Measurements from ENCODE around the gene CLEC19A.

The CLEC19A gene

DNA sequence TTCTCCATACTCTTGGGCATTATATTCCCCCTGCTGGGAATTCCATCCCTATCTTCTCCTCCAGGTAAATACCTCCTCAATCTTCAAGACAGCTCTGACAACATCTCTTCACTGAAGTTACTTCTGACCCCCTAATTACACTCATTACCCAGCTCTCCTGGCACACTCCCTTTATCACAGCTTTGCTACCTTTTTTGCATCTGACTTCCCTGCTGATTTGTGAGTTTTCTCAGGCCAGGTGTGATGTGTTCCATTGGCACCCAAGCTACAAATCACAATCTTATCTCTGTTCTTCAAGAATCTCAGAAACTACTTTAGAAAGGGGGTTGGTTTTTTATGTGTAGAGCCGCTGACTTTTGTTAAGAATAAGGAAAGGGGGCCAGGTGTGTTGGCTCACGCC, 14.0 kb downstream of the CLEC19A start:
- Histone ChIP-seq H3K79me1 (ENCODE audit: low read depth, low read length) (no peaks in the 10 kb centered on the region), H4K91ac (ENCODE audit: low read depth, low read length, poor library complexity) (no peak overlapping the region), H3K36me3 (replicated peaks in 1 of 2; ENCODE audit: control insufficient read depth in 2 of 2, insufficient read depth in 2 of 2, low read length in 2 of 2) (no peaks in the 10 kb centered on the region), H3K4me1 (ENCODE audit: control insufficient read depth in 2 of 2, insufficient read depth in 1 of 2, low read depth in 1 of 2, low read length in 2 of 2) (peaks cover 0 to 5% of the 10 kb centered on the region in 2 donors), H3K27ac (replicated peaks; ENCODE audit: low read length) (no peak overlapping the region), H3K23ac (ENCODE audit: low read depth, low read length, poor library complexity) (no peak overlapping the region), H2AK5ac (ENCODE audit: low read depth, low read length) (no peak overlapping the region), H3K4me3 (ENCODE audit: low read length in 2 of 2) (no peak overlapping the region), H3K4ac (ENCODE audit: low read length) (no peak overlapping the region), H3K4me2 (ENCODE audit: insufficient read depth, low read length, poor library complexity, severe bottlenecking) (no peak overlapping the region), H2BK120ac (ENCODE audit: low read depth, low read length) (no peak overlapping the region), H3K9ac (ENCODE audit: low read depth, low read length, poor library complexity) (no peak overlapping the region), H2BK15ac (ENCODE audit: low read length) (no peak overlapping the region), H3K9me3 (replicated peaks in 1 of 2; ENCODE audit: control insufficient read depth in 2 of 2, insufficient read depth in 1 of 2, low read depth in 1 of 2, low read length in 2 of 2) (no peaks in the 10 kb centered on the region), H3K27me3 (ENCODE audit: control insufficient read depth in 3 of 3, insufficient read depth in 3 of 3, low read depth in 1 of 3, low read length in 3 of 3) (peaks cover 0 to 2% (median 0%) of the 10 kb centered on the region in 3 experiments), H2AFZ (ENCODE audit: low read length) (no peak overlapping the region), H2BK12ac (ENCODE audit: low read length) (no peak overlapping the region), H4K8ac (ENCODE audit: low read depth, low read length) (no peak overlapping the region), H3K14ac (ENCODE audit: low read length) (no peak overlapping the region), H3K18ac (ENCODE audit: low read length) (no peak overlapping the region), H2BK5ac (ENCODE audit: low read length) (no peak overlapping the region)
- WGBS, 2 donors (ENCODE audit: extremely low coverage in 2 of 2, insufficient read length in 2 of 2, insufficient replicate concordance in 1 of 2) = no CpG with 5 or more reads among the region's 2 CpGs
- no peak for DNase-seq (ENCODE audit: low spot score)

DNA sequence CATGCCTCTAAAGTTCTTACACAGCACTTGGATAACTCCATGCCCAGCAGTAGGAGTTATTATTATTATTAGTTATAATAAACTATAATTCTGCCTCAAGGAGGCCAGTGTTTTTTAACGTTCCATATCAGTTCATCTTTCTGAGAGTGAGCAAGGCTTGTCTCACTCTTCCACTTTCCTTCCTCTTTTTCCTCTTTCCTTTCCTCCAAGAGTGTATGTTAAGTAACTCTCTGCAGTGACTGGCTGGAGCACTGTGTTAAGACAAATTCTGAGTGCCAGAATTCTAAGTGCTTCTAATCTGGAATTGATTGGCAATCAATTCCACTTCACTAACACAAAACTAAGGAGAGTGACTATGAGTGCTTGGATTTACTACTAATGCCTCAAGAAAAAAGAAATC, 16.4 kb downstream of the CLEC19A start:
- no peaks in the 10 kb centered on the region for H3K79me1 ChIP-seq (ENCODE audit: low read depth, low read length)
- H2BK15ac ChIP-seq (ENCODE audit: low read length) = no peak overlapping the region
- no peak overlapping the region for H3K4me3 ChIP-seq (ENCODE audit: low read length in 2 of 2)
- H3K9me3 ChIP-seq (replicated peaks in 1 of 2; ENCODE audit: control insufficient read depth in 2 of 2, insufficient read depth in 1 of 2, low read depth in 1 of 2, low read length in 2 of 2) = no peaks in the 10 kb centered on the region
- no peak overlapping the region for H3K4me2 ChIP-seq (ENCODE audit: insufficient read depth, low read length, poor library complexity, severe bottlenecking)
- peaks cover 0 to 2% (median 0%) of the 10 kb centered on the region in 3 experiments for H3K27me3 ChIP-seq (ENCODE audit: control insufficient read depth in 3 of 3, insufficient read depth in 3 of 3, low read depth in 1 of 3, low read length in 3 of 3)
- no peak overlapping the region for H3K23ac ChIP-seq (ENCODE audit: low read depth, low read length, poor library complexity)
- H3K9ac ChIP-seq (ENCODE audit: low read depth, low read length, poor library complexity) = no peak overlapping the region
- H3K18ac ChIP-seq (ENCODE audit: low read length) = no peak overlapping the region
- H4K8ac ChIP-seq (ENCODE audit: low read depth, low read length) = no peak overlapping the region
- H4K91ac ChIP-seq (ENCODE audit: low read depth, low read length, poor library complexity) = no peak overlapping the region
- H2AK5ac ChIP-seq (ENCODE audit: low read depth, low read length) = no peak overlapping the region
- no peak for DNase-seq (ENCODE audit: low spot score)
- H3K14ac ChIP-seq (ENCODE audit: low read length) = no peak overlapping the region
- no peak overlapping the region for H2BK12ac ChIP-seq (ENCODE audit: low read length)
- no CpG with 5 or more reads among the region's 1 CpG for WGBS, 2 donors (ENCODE audit: extremely low coverage in 2 of 2, insufficient read length in 2 of 2, insufficient replicate concordance in 1 of 2)
- H3K27ac ChIP-seq (replicated peaks; ENCODE audit: low read length) = no peak overlapping the region
- H3K36me3 ChIP-seq (replicated peaks in 1 of 2; ENCODE audit: control insufficient read depth in 2 of 2, insufficient read depth in 2 of 2, low read length in 2 of 2) = no peaks in the 10 kb centered on the region
- H2BK120ac ChIP-seq (ENCODE audit: low read depth, low read length) = no peak overlapping the region
- peaks cover 0 to 9% of the 10 kb centered on the region in 2 donors for H3K4me1 ChIP-seq (ENCODE audit: control insufficient read depth in 2 of 2, insufficient read depth in 1 of 2, low read depth in 1 of 2, low read length in 2 of 2)
- H3K4ac ChIP-seq (ENCODE audit: low read length) = no peak overlapping the region
- H2BK5ac ChIP-seq (ENCODE audit: low read length) = no peak overlapping the region
- no peak overlapping the region for H2AFZ ChIP-seq (ENCODE audit: low read length)

DNA sequence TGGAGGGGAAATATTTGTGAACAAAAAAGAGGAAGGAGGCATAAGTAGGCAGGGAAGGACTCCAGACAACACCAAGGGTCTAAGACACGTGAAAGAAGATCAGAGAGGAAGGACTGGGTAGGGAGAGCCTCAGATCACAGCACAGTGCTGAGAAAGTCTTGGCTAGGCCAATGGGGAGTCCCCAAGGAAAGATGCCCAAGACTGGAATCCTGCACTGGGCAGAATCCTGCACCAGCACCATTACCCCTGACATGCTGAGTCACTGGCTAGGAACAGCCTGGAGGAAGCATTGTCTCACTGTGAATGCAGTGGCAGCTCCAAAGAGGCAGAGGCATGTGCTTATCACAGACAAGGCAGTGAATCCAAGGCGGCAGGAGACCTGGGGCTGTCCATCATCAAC, 19.2 kb downstream of the CLEC19A start:
- Histone ChIP-seq H3K23ac (ENCODE audit: low read depth, low read length, poor library complexity) (no peak overlapping the region), H4K8ac (ENCODE audit: low read depth, low read length) (no peak overlapping the region), H3K79me1 (ENCODE audit: low read depth, low read length) (no peaks in the 10 kb centered on the region), H2BK120ac (ENCODE audit: low read depth, low read length) (no peak overlapping the region), H3K4me1 (ENCODE audit: control insufficient read depth in 2 of 2, insufficient read depth in 1 of 2, low read depth in 1 of 2, low read length in 2 of 2) (peaks cover 0 to 9% of the 10 kb centered on the region in 2 donors), H3K27me3 (ENCODE audit: control insufficient read depth in 3 of 3, insufficient read depth in 3 of 3, low read depth in 1 of 3, low read length in 3 of 3) (peaks cover 0 to 2% (median 0%) of the 10 kb centered on the region in 3 experiments), H2BK12ac (ENCODE audit: low read length) (no peak overlapping the region), H4K91ac (ENCODE audit: low read depth, low read length, poor library complexity) (no peak overlapping the region), H2AFZ (ENCODE audit: low read length) (no peak overlapping the region), H3K36me3 (replicated peaks in 1 of 2; ENCODE audit: control insufficient read depth in 2 of 2, insufficient read depth in 2 of 2, low read length in 2 of 2) (no peaks in the 10 kb centered on the region), H3K4me2 (ENCODE audit: insufficient read depth, low read length, poor library complexity, severe bottlenecking) (no peak overlapping the region), H3K18ac (ENCODE audit: low read length) (peak overlapping the region; percentile 6), H2AK5ac (ENCODE audit: low read depth, low read length) (no peak overlapping the region), H2BK15ac (ENCODE audit: low read length) (no peak overlapping the region), H2BK5ac (ENCODE audit: low read length) (no peak overlapping the region), H3K14ac (ENCODE audit: low read length) (no peak overlapping the region), H3K27ac (replicated peaks; ENCODE audit: low read length) (peak overlapping the region; percentile 49), H3K4me3 (ENCODE audit: low read length in 2 of 2) (no peak overlapping the region), H3K9me3 (replicated peaks in 1 of 2; ENCODE audit: control insufficient read depth in 2 of 2, insufficient read depth in 1 of 2, low read depth in 1 of 2, low read length in 2 of 2) (no peaks in the 10 kb centered on the region), H3K9ac (ENCODE audit: low read depth, low read length, poor library complexity) (no peak overlapping the region), H3K4ac (ENCODE audit: low read length) (no peak overlapping the region)
- WGBS, 2 donors (ENCODE audit: extremely low coverage in 2 of 2, insufficient read length in 2 of 2, insufficient replicate concordance in 1 of 2) = no CpG with 5 or more reads among the region's 2 CpGs
- no peak for DNase-seq (ENCODE audit: low spot score)

DNA sequence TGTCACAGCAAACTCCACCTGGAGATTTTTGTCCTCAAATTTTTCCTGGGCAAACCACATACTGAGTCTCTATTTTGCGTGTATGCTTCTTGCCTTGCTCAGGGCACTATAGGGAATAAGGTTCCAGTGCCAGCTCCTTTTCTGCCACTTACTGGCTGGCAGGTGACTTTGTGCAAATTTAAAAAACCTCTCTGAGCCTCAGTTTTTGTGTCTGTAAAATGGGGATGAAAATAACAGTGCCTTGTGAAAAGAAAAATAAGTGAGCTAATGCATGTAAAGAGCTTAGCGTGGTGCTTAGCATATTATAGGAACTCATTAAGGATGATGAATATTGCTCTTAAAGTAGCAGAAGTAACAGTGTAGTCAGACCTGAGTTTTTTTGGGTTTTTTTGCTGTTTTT, 19.9 kb downstream of the CLEC19A start:
- no peak overlapping the region for H3K14ac ChIP-seq (ENCODE audit: low read length)
- WGBS, 2 donors (ENCODE audit: extremely low coverage in 2 of 2, insufficient read length in 2 of 2, insufficient replicate concordance in 1 of 2) = no CpG with 5 or more reads among the region's 2 CpGs
- no peak overlapping the region for H3K4me3 ChIP-seq (ENCODE audit: low read length in 2 of 2)

More for the DNA sequence above, 19.9 kb downstream of the CLEC19A start:
- Histone ChIP-seq H2AK5ac (ENCODE audit: low read depth, low read length) (no peak overlapping the region), H3K4me1 (ENCODE audit: control insufficient read depth in 2 of 2, insufficient read depth in 1 of 2, low read depth in 1 of 2, low read length in 2 of 2) (peaks cover 0 to 9% of the 10 kb centered on the region in 2 donors), H2BK120ac (ENCODE audit: low read depth, low read length) (no peak overlapping the region), H3K23ac (ENCODE audit: low read depth, low read length, poor library complexity) (no peak overlapping the region), H3K9me3 (replicated peaks in 1 of 2; ENCODE audit: control insufficient read depth in 2 of 2, insufficient read depth in 1 of 2, low read depth in 1 of 2, low read length in 2 of 2) (no peaks in the 10 kb centered on the region), H3K79me1 (ENCODE audit: low read depth, low read length) (no peaks in the 10 kb centered on the region), H3K18ac (ENCODE audit: low read length) (no peak overlapping the region), H2BK12ac (ENCODE audit: low read length) (no peak overlapping the region), H4K91ac (ENCODE audit: low read depth, low read length, poor library complexity) (no peak overlapping the region), H2AFZ (ENCODE audit: low read length) (no peak overlapping the region), H3K27ac (replicated peaks; ENCODE audit: low read length) (peak overlapping the region; percentile 49), H4K8ac (ENCODE audit: low read depth, low read length) (no peak overlapping the region), H3K4ac (ENCODE audit: low read length) (no peak overlapping the region), H2BK15ac (ENCODE audit: low read length) (no peak overlapping the region), H3K4me2 (ENCODE audit: insufficient read depth, low read length, poor library complexity, severe bottlenecking) (no peak overlapping the region), H3K36me3 (replicated peaks in 1 of 2; ENCODE audit: control insufficient read depth in 2 of 2, insufficient read depth in 2 of 2, low read length in 2 of 2) (no peaks in the 10 kb centered on the region), H3K27me3 (ENCODE audit: control insufficient read depth in 3 of 3, insufficient read depth in 3 of 3, low read depth in 1 of 3, low read length in 3 of 3) (peaks cover 0 to 2% (median 0%) of the 10 kb centered on the region in 3 experiments), H2BK5ac (ENCODE audit: low read length) (no peak overlapping the region), H3K9ac (ENCODE audit: low read depth, low read length, poor library complexity) (no peak overlapping the region)
- DNase-seq (ENCODE audit: low spot score) = no peak
